Measurements from ENCODE around the gene CDK6. TPM values are rescaled to one million over a fixed set of nuclear protein-coding genes. Genes with fewer than 3 reads are reported as not detected.

The CDK6 gene
- total RNA-seq, 1 donor from 2014 or later = 23.3 TPM

DNA sequence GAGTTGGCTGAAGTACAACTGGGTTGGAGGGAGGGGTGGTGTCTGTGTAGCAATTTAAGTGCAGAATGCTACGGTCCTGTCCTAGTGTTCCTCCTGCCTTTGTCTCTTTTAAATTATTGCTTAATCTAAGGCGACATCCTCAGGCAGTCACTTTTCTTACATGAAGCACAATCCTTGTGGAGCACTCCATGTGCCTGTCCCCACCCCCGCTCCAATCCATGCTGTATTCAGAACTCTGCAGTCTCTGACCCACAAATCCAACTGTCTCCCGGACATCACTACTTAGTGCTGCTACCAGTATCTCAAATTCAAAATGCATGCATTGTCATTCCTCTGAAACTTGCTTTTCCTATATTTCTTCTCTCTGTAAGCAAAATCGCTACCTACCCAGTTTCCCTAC is 154.7 kb downstream of the CDK6 start:
- no peaks in the 10 kb centered on the region for H3K27me3 Mint-ChIP-seq
- no peak for DNase-seq (ENCODE audit: low spot score, unreplicated experiment)
- peaks cover 13% of the 10 kb centered on the region for H3K4me1 Mint-ChIP-seq (ENCODE audit: low read depth)
- no peak overlapping the region for H3K27ac Mint-ChIP-seq
- no peak overlapping the region for H3K4me3 Mint-ChIP-seq (ENCODE audit: low read depth)
- no peaks in the 10 kb centered on the region for H3K36me3 Mint-ChIP-seq (ENCODE audit: insufficient read depth)
- no peaks in the 10 kb centered on the region for H3K9me3 Mint-ChIP-seq (ENCODE audit: low read depth)
- TF ChIP-seq, protein P1, sequence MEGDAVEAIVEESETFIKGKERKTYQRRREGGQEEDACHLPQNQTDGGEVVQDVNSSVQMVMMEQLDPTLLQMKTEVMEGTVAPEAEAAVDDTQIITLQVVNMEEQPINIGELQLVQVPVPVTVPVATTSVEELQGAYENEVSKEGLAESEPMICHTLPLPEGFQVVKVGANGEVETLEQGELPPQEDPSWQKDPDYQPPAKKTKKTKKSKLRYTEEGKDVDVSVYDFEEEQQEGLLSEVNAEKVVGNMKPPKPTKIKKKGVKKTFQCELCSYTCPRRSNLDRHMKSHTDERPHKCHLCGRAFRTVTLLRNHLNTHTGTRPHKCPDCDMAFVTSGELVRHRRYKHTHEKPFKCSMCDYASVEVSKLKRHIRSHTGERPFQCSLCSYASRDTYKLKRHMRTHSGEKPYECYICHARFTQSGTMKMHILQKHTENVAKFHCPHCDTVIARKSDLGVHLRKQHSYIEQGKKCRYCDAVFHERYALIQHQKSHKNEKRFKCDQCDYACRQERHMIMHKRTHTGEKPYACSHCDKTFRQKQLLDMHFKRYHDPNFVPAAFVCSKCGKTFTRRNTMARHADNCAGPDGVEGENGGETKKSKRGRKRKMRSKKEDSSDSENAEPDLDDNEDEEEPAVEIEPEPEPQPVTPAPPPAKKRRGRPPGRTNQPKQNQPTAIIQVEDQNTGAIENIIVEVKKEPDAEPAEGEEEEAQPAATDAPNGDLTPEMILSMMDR (IDR thresholded peaks at IDR 0.05; ENCODE audit: unreplicated experiment) = no peak

DNA sequence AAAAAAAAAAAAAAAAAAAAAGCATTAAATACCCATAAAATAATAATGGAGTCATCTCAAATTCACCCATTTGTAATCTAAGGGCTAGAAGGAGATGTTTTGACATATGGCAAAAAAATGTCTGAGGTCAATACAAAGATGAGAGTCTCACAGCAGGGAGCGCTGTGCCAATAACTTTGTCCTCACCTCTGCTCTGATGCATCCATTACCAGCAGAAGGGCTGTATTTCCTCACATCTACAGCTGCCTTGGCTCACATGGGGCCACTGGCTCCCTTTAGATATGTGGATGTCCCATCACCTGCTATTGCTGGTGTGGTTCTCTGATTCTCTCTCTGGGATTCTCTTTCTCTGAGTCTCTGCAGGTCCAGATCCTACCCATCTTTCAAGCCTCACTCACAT is 155.9 kb downstream of the CDK6 start:
- Mint-ChIP-seq H3K27ac (no peak overlapping the region), H3K9me3 (ENCODE audit: low read depth) (no peaks in the 10 kb centered on the region), H3K36me3 (ENCODE audit: insufficient read depth) (no peaks in the 10 kb centered on the region), H3K27me3 (no peaks in the 10 kb centered on the region), H3K4me3 (ENCODE audit: low read depth) (no peak overlapping the region), H3K4me1 (ENCODE audit: low read depth) (peaks cover 13% of the 10 kb centered on the region)
- DNase-seq (ENCODE audit: low spot score, unreplicated experiment) = no peak
- TF ChIP-seq, protein P1 (IDR thresholded peaks at IDR 0.05; ENCODE audit: unreplicated experiment) = no peak

GRCh38 chr7:92678291-92678920 is 158.0 kb downstream of the CDK6 start:
- Mint-ChIP-seq H3K4me3 (ENCODE audit: low read depth) (no peak overlapping the region), H3K27me3 (no peaks in the 10 kb centered on the region), H3K9me3 (ENCODE audit: low read depth) (no peaks in the 10 kb centered on the region), H3K36me3 (ENCODE audit: insufficient read depth) (no peaks in the 10 kb centered on the region), H3K27ac (no peak overlapping the region), H3K4me1 (ENCODE audit: low read depth) (peaks cover 8% of the 10 kb centered on the region)
- no peak for DNase-seq (ENCODE audit: low spot score, unreplicated experiment)
- TF ChIP-seq, protein P1 (IDR thresholded peaks at IDR 0.05; ENCODE audit: unreplicated experiment) = no peak

GRCh38 chr7:92674379-92674778 is 162.0 kb downstream of the CDK6 start:
- no peaks in the 10 kb centered on the region for H3K27me3 Mint-ChIP-seq
- no peak overlapping the region for H3K27ac Mint-ChIP-seq
- H3K9me3 Mint-ChIP-seq (ENCODE audit: low read depth) = no peaks in the 10 kb centered on the region
- H3K36me3 Mint-ChIP-seq (ENCODE audit: insufficient read depth) = no peaks in the 10 kb centered on the region
- no peak for DNase-seq (ENCODE audit: low spot score, unreplicated experiment)
- no peaks in the 10 kb centered on the region for H3K4me1 Mint-ChIP-seq (ENCODE audit: low read depth)
- TF ChIP-seq, protein P1 (IDR thresholded peaks at IDR 0.05; ENCODE audit: unreplicated experiment) = no peak
- no peak overlapping the region for H3K4me3 Mint-ChIP-seq (ENCODE audit: low read depth)

DNA sequence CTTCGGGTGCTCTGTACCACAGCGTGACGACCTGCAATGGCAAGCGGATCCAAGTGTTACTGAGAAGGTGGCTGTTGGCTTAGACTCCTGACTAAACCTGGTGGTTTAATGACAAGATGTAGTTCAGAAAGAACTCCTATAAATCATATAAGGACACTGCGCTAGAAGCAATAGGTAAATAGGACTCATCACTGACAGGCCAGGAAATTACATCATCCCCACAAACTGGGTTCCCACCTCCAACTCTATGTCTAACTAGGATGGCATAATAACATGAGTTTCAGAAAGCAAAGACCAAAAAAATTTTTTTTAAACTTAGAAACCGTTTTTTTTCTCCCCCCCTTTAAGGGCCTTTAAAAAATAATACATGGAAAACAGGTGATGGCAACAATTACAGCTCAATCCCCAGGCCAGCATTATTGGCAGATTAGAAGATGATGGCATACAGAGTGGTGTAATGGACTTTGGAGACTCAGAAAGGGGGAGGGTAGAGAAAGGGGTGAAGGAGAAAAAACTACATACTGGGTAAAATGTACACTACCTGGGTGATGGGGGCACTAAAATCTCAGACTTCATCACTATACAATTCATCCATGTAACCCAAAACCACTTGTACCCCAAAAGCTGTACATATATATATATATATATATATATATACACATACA is 164.7 kb downstream of the CDK6 start:
- no peaks in the 10 kb centered on the region for H3K9me3 Mint-ChIP-seq (ENCODE audit: low read depth)
- TF ChIP-seq, protein P1 (IDR thresholded peaks at IDR 0.05; ENCODE audit: unreplicated experiment) = no peak
- no peaks in the 10 kb centered on the region for H3K36me3 Mint-ChIP-seq (ENCODE audit: insufficient read depth)
- H3K4me3 Mint-ChIP-seq (ENCODE audit: low read depth) = no peak overlapping the region
- no peaks in the 10 kb centered on the region for H3K27me3 Mint-ChIP-seq
- no peak for DNase-seq (ENCODE audit: low spot score, unreplicated experiment)
- H3K4me1 Mint-ChIP-seq (ENCODE audit: low read depth) = no peaks in the 10 kb centered on the region
- H3K27ac Mint-ChIP-seq = no peak overlapping the region
